Measurements from ENCODE around the gene CCK. TPM values are rescaled to one million over a fixed set of nuclear protein-coding genes. Genes with fewer than 3 reads are reported as not detected.

The CCK gene
- not detected in 2 replicates for total RNA-seq (2014; rRNA removed; shearing (Covaris generic); ENCODE audit: low replicate concordance)

GRCh38 chr3:42266085-42266484 lies at the start of gene CCK:
Gene CCK, minus strand, starts transcription at chr3:42266185. Its CDS starts 2,555 bp downstream, at chr3:42263630.
- no peak within 1 kb of the TSS for H2AFZ ChIP-seq (ENCODE audit: low read length)
- H3K9me2 ChIP-seq (replicated peaks; ENCODE audit: insufficient read depth, low read length), result no peaks in the 10 kb centered on the region
- no peak within 1 kb of the TSS for H3K9ac ChIP-seq (ENCODE audit: low read length)
- H3K36me3 ChIP-seq (ENCODE audit: insufficient read depth, low read length), result no peaks in the 10 kb centered on the region
- H3K4me2 ChIP-seq (ENCODE audit: low read depth, low read length, poor library complexity, severe bottlenecking), result no peak within 1 kb of the TSS
- H3K9me3 ChIP-seq (ENCODE audit: low read length), result no peaks in the 10 kb centered on the region
- no peak within 1 kb of the TSS for H3K27ac ChIP-seq (ENCODE audit: low read length)
- H3K27me3 ChIP-seq (ENCODE audit: low read length), result no peaks in the 10 kb centered on the region
- H3K79me2 ChIP-seq (ENCODE audit: low read length), result no peaks in the 10 kb centered on the region
- no peak for DNase-seq
- no peaks in the 10 kb centered on the region for H3K4me1 ChIP-seq (ENCODE audit: low read length)
- no peak within 1 kb of the TSS for H3K4me3 ChIP-seq (ENCODE audit: low read length)
- no peaks in the 10 kb centered on the region for H4K20me1 ChIP-seq (ENCODE audit: insufficient read depth, low read depth, low read length)

- H3K9me2 ChIP-seq (replicated peaks; ENCODE audit: insufficient read depth, low read length), result no peaks in the 10 kb centered on the region
- H3K4me2 ChIP-seq (ENCODE audit: low read depth, low read length, poor library complexity, severe bottlenecking), result no peak overlapping the region
- no peaks in the 10 kb centered on the region for H3K36me3 ChIP-seq (ENCODE audit: insufficient read depth, low read length)
- no peak overlapping the region for H3K27ac ChIP-seq (ENCODE audit: low read length)
- DNase-seq, result no peak
- H3K9ac ChIP-seq (ENCODE audit: low read length), result no peak overlapping the region
- H3K4me1 ChIP-seq (ENCODE audit: low read length), result no peaks in the 10 kb centered on the region
- no peaks in the 10 kb centered on the region for H3K27me3 ChIP-seq (ENCODE audit: low read length)
- H3K79me2 ChIP-seq (ENCODE audit: low read length), result no peaks in the 10 kb centered on the region
- no peaks in the 10 kb centered on the region for H4K20me1 ChIP-seq (ENCODE audit: insufficient read depth, low read depth, low read length)
- peaks cover 24% of the 10 kb centered on the region for H3K9me3 ChIP-seq (ENCODE audit: low read length)
- H2AFZ ChIP-seq (ENCODE audit: low read length), result no peak overlapping the region
- H3K4me3 ChIP-seq (ENCODE audit: low read length), result no peak overlapping the region
Observed at GRCh38 chr3:42314411-42314810, 48.4 kb upstream of the CCK start.

- no peaks in the 10 kb centered on the region for H3K79me2 ChIP-seq (ENCODE audit: low read length)
- no peaks in the 10 kb centered on the region for H3K36me3 ChIP-seq (ENCODE audit: insufficient read depth, low read length)
- no peak overlapping the region for H3K4me3 ChIP-seq (ENCODE audit: low read length)
- no peaks in the 10 kb centered on the region for H3K4me1 ChIP-seq (ENCODE audit: low read length)
- no peaks in the 10 kb centered on the region for H4K20me1 ChIP-seq (ENCODE audit: insufficient read depth, low read depth, low read length)
- no peak overlapping the region for H3K27ac ChIP-seq (ENCODE audit: low read length)
- H3K27me3 ChIP-seq (ENCODE audit: low read length), result no peaks in the 10 kb centered on the region
- no peaks in the 10 kb centered on the region for H3K9me2 ChIP-seq (replicated peaks; ENCODE audit: insufficient read depth, low read length)
- no peak overlapping the region for H2AFZ ChIP-seq (ENCODE audit: low read length)
- DNase-seq, result no peak
- H3K9ac ChIP-seq (ENCODE audit: low read length), result no peak overlapping the region
- H3K4me2 ChIP-seq (ENCODE audit: low read depth, low read length, poor library complexity, severe bottlenecking), result no peak overlapping the region
- H3K9me3 ChIP-seq (ENCODE audit: low read length), result peaks cover 4% of the 10 kb centered on the region
Observed at GRCh38 chr3:42308651-42309050, 42.7 kb upstream of the CCK start.

- H3K9me2 ChIP-seq (replicated peaks; ENCODE audit: insufficient read depth, low read length), result no peaks in the 10 kb centered on the region
- no peaks in the 10 kb centered on the region for H4K20me1 ChIP-seq (ENCODE audit: insufficient read depth, low read depth, low read length)
- H3K4me1 ChIP-seq (ENCODE audit: low read length), result no peaks in the 10 kb centered on the region; the same call in 1 of the 2 replicates
- no peak overlapping the region for H3K4me2 ChIP-seq (ENCODE audit: low read depth, low read length, poor library complexity, severe bottlenecking)
- H3K9me3 ChIP-seq (ENCODE audit: low read length), result no peaks in the 10 kb centered on the region
- H3K36me3 ChIP-seq (ENCODE audit: insufficient read depth, low read length), result no peaks in the 10 kb centered on the region
- H3K79me2 ChIP-seq (ENCODE audit: low read length), result no peaks in the 10 kb centered on the region
- DNase-seq, result no peak
- no peak overlapping the region for H3K27ac ChIP-seq (ENCODE audit: low read length)
- H2AFZ ChIP-seq (ENCODE audit: low read length), result no peak overlapping the region
- H3K27me3 ChIP-seq (ENCODE audit: low read length), result no peaks in the 10 kb centered on the region
- no peak overlapping the region for H3K9ac ChIP-seq (ENCODE audit: low read length)
- H3K4me3 ChIP-seq (ENCODE audit: low read length), result no peak overlapping the region
Observed at GRCh38 chr3:42306499-42306898, 40.5 kb upstream of the CCK start.

GRCh38 chr3:42302924-42303634 lies 37.1 kb upstream of the CCK start:
- H3K27me3 ChIP-seq (ENCODE audit: low read length), result no peaks in the 10 kb centered on the region
- H4K20me1 ChIP-seq (ENCODE audit: insufficient read depth, low read depth, low read length), result no peaks in the 10 kb centered on the region
- no peaks in the 10 kb centered on the region; the same call in 1 of the 2 replicates for H3K4me1 ChIP-seq (ENCODE audit: low read length)
- H2AFZ ChIP-seq (ENCODE audit: low read length), result no peak overlapping the region
- no peaks in the 10 kb centered on the region for H3K79me2 ChIP-seq (ENCODE audit: low read length)
- H3K9me2 ChIP-seq (replicated peaks; ENCODE audit: insufficient read depth, low read length), result no peaks in the 10 kb centered on the region
- no peak overlapping the region for H3K9ac ChIP-seq (ENCODE audit: low read length)
- H3K9me3 ChIP-seq (ENCODE audit: low read length), result no peaks in the 10 kb centered on the region
- peak; percentile 46 for DNase-seq
- no peak overlapping the region for H3K4me3 ChIP-seq (ENCODE audit: low read length)
- H3K4me2 ChIP-seq (ENCODE audit: low read depth, low read length, poor library complexity, severe bottlenecking), result no peak overlapping the region
- no peaks in the 10 kb centered on the region for H3K36me3 ChIP-seq (ENCODE audit: insufficient read depth, low read length)
- H3K27ac ChIP-seq (ENCODE audit: low read length), result no peak overlapping the region

- no peaks in the 10 kb centered on the region for H3K79me2 ChIP-seq (ENCODE audit: low read length)
Observed at GRCh38 chr3:42301446-42302175, 35.6 kb upstream of the CCK start.

GRCh38 chr3:42300778-42301177 lies 34.8 kb upstream of the CCK start:
- Histone ChIP-seq H3K36me3 (ENCODE audit: insufficient read depth, low read length) (no peaks in the 10 kb centered on the region), H3K9ac (ENCODE audit: low read length) (no peak overlapping the region), H3K9me2 (replicated peaks; ENCODE audit: insufficient read depth, low read length) (no peaks in the 10 kb centered on the region), H4K20me1 (ENCODE audit: insufficient read depth, low read depth, low read length) (no peaks in the 10 kb centered on the region), H3K4me3 (ENCODE audit: low read length) (no peak overlapping the region), H3K4me2 (ENCODE audit: low read depth, low read length, poor library complexity, severe bottlenecking) (no peak overlapping the region), H3K27ac (ENCODE audit: low read length) (no peak overlapping the region), H3K79me2 (ENCODE audit: low read length) (no peaks in the 10 kb centered on the region), H3K9me3 (ENCODE audit: low read length) (no peaks in the 10 kb centered on the region), H3K27me3 (ENCODE audit: low read length) (no peaks in the 10 kb centered on the region), H3K4me1 (ENCODE audit: low read length) (no peaks in the 10 kb centered on the region; the same call in 1 of the 2 replicates), H2AFZ (ENCODE audit: low read length) (no peak overlapping the region)
- DNase-seq, result no peak

More at GRCh38 chr3:42301446-42302175, 35.6 kb upstream of the CCK start:
- Histone ChIP-seq H3K9me3 (ENCODE audit: low read length) (no peaks in the 10 kb centered on the region), H3K4me2 (ENCODE audit: low read depth, low read length, poor library complexity, severe bottlenecking) (no peak overlapping the region), H3K4me3 (ENCODE audit: low read length) (no peak overlapping the region), H3K9me2 (replicated peaks; ENCODE audit: insufficient read depth, low read length) (no peaks in the 10 kb centered on the region), H3K36me3 (ENCODE audit: insufficient read depth, low read length) (no peaks in the 10 kb centered on the region), H3K9ac (ENCODE audit: low read length) (no peak overlapping the region), H3K27me3 (ENCODE audit: low read length) (no peaks in the 10 kb centered on the region), H4K20me1 (ENCODE audit: insufficient read depth, low read depth, low read length) (no peaks in the 10 kb centered on the region), H3K4me1 (ENCODE audit: low read length) (no peaks in the 10 kb centered on the region; the same call in 1 of the 2 replicates), H3K27ac (ENCODE audit: low read length) (no peak overlapping the region), H2AFZ (ENCODE audit: low read length) (no peak overlapping the region)
- DNase-seq, result no peak

- Histone ChIP-seq H3K4me2 (ENCODE audit: low read depth, low read length, poor library complexity, severe bottlenecking) (no peak overlapping the region), H2AFZ (ENCODE audit: low read length) (no peak overlapping the region), H3K4me3 (ENCODE audit: low read length) (no peak overlapping the region), H3K9me3 (ENCODE audit: low read length) (no peaks in the 10 kb centered on the region), H3K9me2 (replicated peaks; ENCODE audit: insufficient read depth, low read length) (no peaks in the 10 kb centered on the region), H3K9ac (ENCODE audit: low read length) (no peak overlapping the region), H3K79me2 (ENCODE audit: low read length) (no peaks in the 10 kb centered on the region), H3K27ac (ENCODE audit: low read length) (no peak overlapping the region), H3K27me3 (ENCODE audit: low read length) (no peaks in the 10 kb centered on the region), H3K4me1 (ENCODE audit: low read length) (no peaks in the 10 kb centered on the region; the same call in 1 of the 2 replicates), H3K36me3 (ENCODE audit: insufficient read depth, low read length) (no peaks in the 10 kb centered on the region), H4K20me1 (ENCODE audit: insufficient read depth, low read depth, low read length) (no peaks in the 10 kb centered on the region)
- peak; percentile 70 for DNase-seq
Observed at GRCh38 chr3:42300013-42300412, 34.0 kb upstream of the CCK start.
